Esophagus muscularis mucosa (tissue), 3 donors: Measurements from ENCODE around the gene DEFB132.

Experiments
- POLR2A ChIP-seq: fragments of 450-650 bp; IDR thresholded peaks from one replicate; pipeline ENCODE4 v1.6.1; 2017; ENCODE audit warnings: antibody characterized with exemption, moderate library complexity, mild to moderate bottlenecking, low read depth
- POLR2AphosphoS5 ChIP-seq, 2 donors: sonication (generic); formaldehyde crosslinking; IDR thresholded peaks; one replicate each; pipeline ENCODE4 v1.6.1; 2017; ENCODE audit warnings: antibody characterized with exemption in 2 of 2
- TF ChIP-seq, protein P1 (sequence below), 3 experiments: fragments of 200-600 bp in 2 of 3; fragments of 450-650 bp in 1 of 3; sonication (generic) in 2 of 3; IDR thresholded peaks; one replicate each; pipeline ENCODE4 v1.5.1; 2017 to 2019; ENCODE audit warnings: antibody characterized with exemption in 3 of 3, mild to moderate bottlenecking in 2 of 3, moderate library complexity in 1 of 3

DNA sequence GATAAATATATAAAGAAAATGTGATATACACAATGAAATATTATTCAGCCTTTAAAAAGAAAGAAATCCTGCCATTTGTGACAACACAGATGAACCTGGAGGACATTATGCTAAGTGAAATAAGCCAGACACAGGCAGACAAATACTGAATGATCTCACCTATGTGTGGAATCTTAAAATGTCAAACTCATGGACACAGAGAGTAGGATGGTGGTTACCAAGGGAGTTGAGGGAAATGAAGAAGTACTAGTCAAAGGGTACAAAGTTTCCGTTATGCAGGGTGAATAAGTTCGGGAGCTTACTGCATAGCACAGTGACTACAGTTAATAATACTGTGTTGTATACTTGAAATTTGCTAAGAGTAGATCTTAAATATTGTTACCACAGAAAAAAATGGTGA is 14.6 kb upstream of the DEFB132 start:
- TF ChIP-seq POLR2A (no peak), POLR2AphosphoS5 (IDR thresholded peaks at IDR 0.05) (no peak)
- TF ChIP-seq, protein P1, sequence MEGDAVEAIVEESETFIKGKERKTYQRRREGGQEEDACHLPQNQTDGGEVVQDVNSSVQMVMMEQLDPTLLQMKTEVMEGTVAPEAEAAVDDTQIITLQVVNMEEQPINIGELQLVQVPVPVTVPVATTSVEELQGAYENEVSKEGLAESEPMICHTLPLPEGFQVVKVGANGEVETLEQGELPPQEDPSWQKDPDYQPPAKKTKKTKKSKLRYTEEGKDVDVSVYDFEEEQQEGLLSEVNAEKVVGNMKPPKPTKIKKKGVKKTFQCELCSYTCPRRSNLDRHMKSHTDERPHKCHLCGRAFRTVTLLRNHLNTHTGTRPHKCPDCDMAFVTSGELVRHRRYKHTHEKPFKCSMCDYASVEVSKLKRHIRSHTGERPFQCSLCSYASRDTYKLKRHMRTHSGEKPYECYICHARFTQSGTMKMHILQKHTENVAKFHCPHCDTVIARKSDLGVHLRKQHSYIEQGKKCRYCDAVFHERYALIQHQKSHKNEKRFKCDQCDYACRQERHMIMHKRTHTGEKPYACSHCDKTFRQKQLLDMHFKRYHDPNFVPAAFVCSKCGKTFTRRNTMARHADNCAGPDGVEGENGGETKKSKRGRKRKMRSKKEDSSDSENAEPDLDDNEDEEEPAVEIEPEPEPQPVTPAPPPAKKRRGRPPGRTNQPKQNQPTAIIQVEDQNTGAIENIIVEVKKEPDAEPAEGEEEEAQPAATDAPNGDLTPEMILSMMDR (IDR thresholded peaks at IDR 0.05), result no peak
